Nephron progenitor cell (in vitro differentiated cells): ENCODE data around the gene C6orf163.
"Not testable (repeated sequence)": the region's sequence is repeated elsewhere in the genome, so short reads cannot be mapped to it uniquely, and the experiment has no call there.

Experiments
- DNase-seq: peaks from one replicate; pipeline ENCODE4 v3.0.0; 2021
- H3K27ac Mint-ChIP-seq: 2 replicates; pipeline ENCODE4 v1.8.0; 2021; ENCODE audit warnings: mild to moderate bottlenecking, moderate library complexity, mixed read lengths
- H3K27me3 Mint-ChIP-seq: 2 replicates; pipeline ENCODE4 v1.8.0; 2021; ENCODE audit warnings: mild to moderate bottlenecking, low read depth, mixed read lengths; ENCODE audit not compliant: poor library complexity
- H3K36me3 Mint-ChIP-seq: 2 replicates; pipeline ENCODE4 v1.8.0; 2021; ENCODE audit warnings: low read depth, mixed read lengths
- H3K4me1 Mint-ChIP-seq: 2 replicates; pipeline ENCODE4 v1.8.0; 2021; ENCODE audit warnings: mixed read lengths
- H3K4me3 Mint-ChIP-seq: 2 replicates; pipeline ENCODE4 v1.8.0; 2021; ENCODE audit warnings: mild to moderate bottlenecking, moderate library complexity, mixed read lengths
- H3K9me3 Mint-ChIP-seq: 2 replicates; pipeline ENCODE4 v1.8.0; 2021; ENCODE audit warnings: mild to moderate bottlenecking, moderate library complexity, mixed read lengths
- CTCF ChIP-seq: fragments of 200-600 bp; sonication (generic); IDR thresholded peaks from 2 replicates; pipeline ENCODE4 v1.5.0; 2021; ENCODE audit warnings: antibody characterized with exemption

Gene C6orf163

GRCh38 chr6:87319271-87319987 lies 25.2 kb upstream of the C6orf163 start:
- Mint-ChIP-seq H3K4me3 (no peak overlapping the region), H3K27me3 (peaks cover 16% of the 10 kb centered on the region), H3K27ac (no peak overlapping the region), H3K36me3 (no peaks in the 10 kb centered on the region), H3K9me3 (peaks cover 11% of the 10 kb centered on the region), H3K4me1 (peaks cover 4% of the 10 kb centered on the region)
- no peak for DNase-seq
- TF ChIP-seq CTCF = no peak

GRCh38 chr6:87322304-87323212 lies 22.1 kb upstream of the C6orf163 start, which contains the start of gene SMIM8:
TSS of gene SMIM8 (plus strand) at chr6:87322588. CDS start at chr6:87337032, 14,444 bp downstream.
- peaks cover 31% of the 10 kb centered on the region for H3K9me3 Mint-ChIP-seq
- peak within 1 kb of the TSS; percentile 98 for H3K4me3 Mint-ChIP-seq
- peaks cover 9% of the 10 kb centered on the region for H3K36me3 Mint-ChIP-seq
- peaks cover 4% of the 10 kb centered on the region for H3K4me1 Mint-ChIP-seq
- peak within 1 kb of the TSS; percentile 75 for H3K27ac Mint-ChIP-seq
- peaks cover 4% of the 10 kb centered on the region for H3K27me3 Mint-ChIP-seq
- peak; percentile 97 for TF ChIP-seq CTCF
- DNase-seq = peak; percentile 94

- H3K27ac Mint-ChIP-seq, DNase-seq, H3K27me3 Mint-ChIP-seq, H3K4me1 Mint-ChIP-seq: not testable (repeated sequence)
- Mint-ChIP-seq H3K4me3 (peak overlapping the region; percentile 98), H3K36me3 (peaks cover 18% of the 10 kb centered on the region), H3K9me3 (peaks cover 39% of the 10 kb centered on the region)
These were observed 20.7 kb upstream of the C6orf163 start for GRCh38 chr6:87323880-87324279.

GRCh38 chr6:87330961-87331360 lies 13.7 kb upstream of the C6orf163 start:
- no peak for DNase-seq
- Mint-ChIP-seq H3K4me3 (no peak overlapping the region), H3K4me1 (peaks cover 8% of the 10 kb centered on the region)

GRCh38 chr6:87333033-87333432 lies 11.6 kb upstream of the C6orf163 start:
- no peak for TF ChIP-seq CTCF
- Mint-ChIP-seq H3K36me3 (peaks cover 32% of the 10 kb centered on the region), H3K4me3 (no peak overlapping the region), H3K27ac (no peak overlapping the region), H3K4me1 (peaks cover 13% of the 10 kb centered on the region), H3K9me3 (peaks cover 14% of the 10 kb centered on the region), H3K27me3 (no peaks in the 10 kb centered on the region)
- DNase-seq = no peak

More at GRCh38 chr6:87330961-87331360, 13.7 kb upstream of the C6orf163 start:
- Mint-ChIP-seq H3K36me3 (peaks cover 40% of the 10 kb centered on the region), H3K27ac (no peak overlapping the region), H3K27me3 (no peaks in the 10 kb centered on the region), H3K9me3 (peaks cover 27% of the 10 kb centered on the region)
- TF ChIP-seq CTCF = no peak

GRCh38 chr6:87333591-87334181 lies 10.9 kb upstream of the C6orf163 start:
- no peak overlapping the region for H3K4me3 Mint-ChIP-seq
- DNase-seq = no peak
- no peaks in the 10 kb centered on the region for H3K27me3 Mint-ChIP-seq
- H3K27ac Mint-ChIP-seq = no peak overlapping the region
- peaks cover 13% of the 10 kb centered on the region for H3K4me1 Mint-ChIP-seq
- peaks cover 10% of the 10 kb centered on the region for H3K9me3 Mint-ChIP-seq
- peaks cover 27% of the 10 kb centered on the region for H3K36me3 Mint-ChIP-seq
- TF ChIP-seq CTCF = no peak
